ENCODE data around the gene DIAPH2.
A peak's percentile ranks its signal among the peaks of the same experiment; 100 is the strongest.

DIAPH2 gene

DNA sequence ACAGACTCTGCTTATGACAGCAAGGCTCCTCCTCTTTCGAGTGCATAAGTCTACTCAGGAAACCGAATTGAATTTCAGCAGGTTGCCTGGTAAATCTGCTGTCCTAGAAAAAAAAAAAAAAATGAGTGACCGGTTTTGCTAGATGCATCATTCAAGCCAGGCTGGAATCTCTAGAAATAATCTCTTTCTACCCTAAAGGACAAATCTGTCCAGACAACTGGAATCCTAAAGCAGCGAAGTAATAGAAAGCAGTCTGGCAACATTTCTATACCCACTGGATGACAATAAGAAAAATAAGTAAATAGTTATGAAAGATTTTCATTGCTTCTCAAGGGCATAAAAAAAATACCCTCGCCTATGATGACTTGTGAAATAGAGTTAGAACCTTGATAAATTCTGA lies 902.5 kb downstream of the DIAPH2 start:
- no peak for DNase-seq (ENCODE audit: low spot score)

DNA sequence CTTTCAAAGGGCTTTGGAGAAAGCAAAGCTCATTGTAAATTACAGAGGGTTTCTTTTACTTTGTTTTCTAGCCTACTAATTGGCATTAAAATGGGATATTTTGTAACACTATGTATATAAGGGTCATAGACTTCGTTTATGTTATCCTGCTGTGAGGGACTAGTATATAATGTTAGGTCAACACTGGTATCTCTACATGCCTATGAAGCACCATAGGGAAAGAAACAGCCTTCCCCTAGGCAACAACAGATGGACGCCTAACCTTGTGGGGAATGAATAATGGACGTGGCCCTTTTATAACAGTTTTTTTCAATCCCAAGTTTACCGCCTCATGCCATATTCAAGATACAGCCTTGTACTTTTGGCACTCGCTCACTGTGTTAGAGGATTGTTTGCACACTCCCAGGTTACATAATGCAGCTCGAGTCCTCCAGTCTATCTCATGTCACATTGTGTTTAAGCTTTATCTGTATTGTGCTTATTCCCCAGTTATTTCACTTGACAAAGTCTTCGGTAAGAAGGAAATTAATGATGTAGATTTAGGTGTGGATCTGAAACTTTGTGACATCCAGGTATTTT lies 910.1 kb downstream of the DIAPH2 start:
- no peak for DNase-seq (ENCODE audit: low spot score)

DNA sequence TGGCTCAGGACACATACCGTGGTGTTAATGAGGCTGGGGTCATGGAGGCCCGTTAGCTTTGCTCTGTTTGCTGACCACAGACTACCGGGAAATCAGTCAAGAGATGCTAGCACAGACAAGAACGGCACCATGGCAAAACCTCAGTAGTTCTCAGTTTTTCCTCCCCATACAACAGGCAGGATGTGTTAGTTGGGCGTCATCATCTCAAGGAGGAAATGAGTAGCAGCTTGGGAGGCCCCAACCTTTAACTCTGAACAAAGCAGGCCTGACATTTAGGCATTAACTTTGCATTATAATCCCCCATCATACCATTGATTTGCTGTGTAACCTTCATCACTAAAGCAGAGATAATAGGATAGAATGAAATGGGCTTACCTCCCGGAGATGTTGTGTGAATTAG lies 913.3 kb downstream of the DIAPH2 start:
- DNase-seq (ENCODE audit: low spot score) = no peak

DNA sequence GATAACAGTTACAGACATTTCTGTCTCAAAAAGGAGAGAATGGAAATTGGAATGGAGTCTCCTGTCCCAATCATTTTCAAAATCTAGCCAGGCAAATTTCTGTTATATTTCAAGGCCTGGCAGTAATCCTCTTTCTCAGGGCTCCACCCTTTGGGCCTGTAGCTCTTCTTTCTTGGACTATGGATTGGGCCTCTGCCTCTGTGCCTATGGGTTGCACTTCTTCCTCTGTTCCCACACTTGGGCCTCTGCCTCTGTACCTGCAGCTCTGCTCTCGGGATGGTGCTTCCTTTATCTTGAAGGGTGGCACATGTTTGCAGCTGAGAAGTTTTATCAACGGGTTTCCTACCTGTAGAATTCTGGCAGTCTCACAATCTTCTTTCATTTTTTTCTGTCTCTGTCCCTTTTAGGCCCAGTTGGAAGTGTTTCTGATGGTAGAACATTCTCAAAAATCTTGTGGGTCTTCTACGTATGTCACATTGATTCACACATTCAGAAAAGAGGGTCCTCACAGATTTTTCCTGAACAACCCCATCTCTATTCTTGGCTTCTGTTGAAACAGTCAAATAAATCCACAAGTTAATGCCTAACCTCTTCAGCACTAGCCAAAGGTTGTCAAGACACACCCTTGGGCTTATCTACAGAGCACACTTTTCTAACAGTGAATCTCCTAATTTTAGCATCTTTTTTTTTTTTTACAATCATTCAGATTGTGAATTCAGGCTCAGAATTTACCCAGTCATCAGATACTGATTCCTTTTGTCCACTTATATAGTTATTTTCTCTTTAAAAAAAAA lies 918.0 kb downstream of the DIAPH2 start:
- no peak for DNase-seq (ENCODE audit: low spot score)

DNA sequence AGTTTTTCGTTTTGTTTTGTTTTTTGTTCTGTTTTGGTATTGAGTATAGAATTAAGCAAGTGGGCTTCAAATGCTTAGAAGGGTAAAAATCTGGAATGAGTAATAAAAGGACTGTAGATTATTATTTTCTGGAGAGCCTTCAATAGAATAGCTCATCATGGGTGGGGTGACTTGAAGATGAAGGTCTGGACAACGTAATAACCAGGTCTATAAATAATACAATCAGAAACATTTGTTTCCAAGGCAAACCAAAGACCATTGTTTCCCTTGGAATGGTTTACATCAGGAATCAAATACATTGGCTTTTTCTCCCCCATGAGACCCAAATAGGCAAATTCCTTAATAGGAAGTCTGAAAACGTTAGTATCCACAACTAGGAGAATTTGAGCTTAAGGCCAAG lies 920.6 kb downstream of the DIAPH2 start:
- peak; percentile 5 for DNase-seq (ENCODE audit: low spot score)

DNA sequence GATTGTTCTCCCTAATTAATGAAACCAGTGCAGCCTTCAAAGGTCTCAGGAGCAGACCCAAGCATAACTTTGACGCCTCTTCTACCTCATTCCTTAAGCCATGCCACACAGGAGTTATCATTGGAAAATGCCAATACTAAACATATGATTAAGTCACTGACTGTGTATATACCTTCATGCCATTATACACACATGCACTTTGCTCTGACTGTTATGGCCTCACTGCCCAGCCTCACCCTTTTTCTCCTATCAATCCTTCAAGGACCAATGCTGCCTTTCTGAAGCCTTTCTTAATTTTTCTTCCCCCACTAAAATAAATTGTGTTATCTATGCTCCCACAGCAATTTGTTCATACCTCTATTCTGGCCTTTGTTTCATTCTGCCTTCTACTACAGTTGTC lies 924.7 kb downstream of the DIAPH2 start:
- no peak for DNase-seq (ENCODE audit: low spot score)

DNA sequence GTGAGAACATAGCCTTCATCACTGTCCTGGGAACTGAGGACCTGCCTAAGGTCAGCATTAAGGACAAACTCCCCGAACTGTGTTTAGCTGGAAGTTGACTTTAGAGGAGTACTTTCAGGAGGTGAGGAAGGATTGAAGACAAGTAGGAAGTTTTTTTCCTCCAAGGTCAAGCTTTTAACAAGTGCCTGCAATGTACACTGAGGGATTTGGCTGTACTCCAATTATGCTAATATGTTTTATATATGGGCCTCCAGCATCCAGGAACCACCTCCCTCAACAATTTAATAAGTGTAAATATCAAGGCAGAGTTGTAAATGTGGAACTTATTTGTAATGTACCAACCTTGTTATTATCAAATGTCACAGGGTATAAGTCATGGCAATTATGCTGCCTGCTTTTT lies 925.3 kb downstream of the DIAPH2 start:
- no peak for DNase-seq (ENCODE audit: low spot score)

DNA sequence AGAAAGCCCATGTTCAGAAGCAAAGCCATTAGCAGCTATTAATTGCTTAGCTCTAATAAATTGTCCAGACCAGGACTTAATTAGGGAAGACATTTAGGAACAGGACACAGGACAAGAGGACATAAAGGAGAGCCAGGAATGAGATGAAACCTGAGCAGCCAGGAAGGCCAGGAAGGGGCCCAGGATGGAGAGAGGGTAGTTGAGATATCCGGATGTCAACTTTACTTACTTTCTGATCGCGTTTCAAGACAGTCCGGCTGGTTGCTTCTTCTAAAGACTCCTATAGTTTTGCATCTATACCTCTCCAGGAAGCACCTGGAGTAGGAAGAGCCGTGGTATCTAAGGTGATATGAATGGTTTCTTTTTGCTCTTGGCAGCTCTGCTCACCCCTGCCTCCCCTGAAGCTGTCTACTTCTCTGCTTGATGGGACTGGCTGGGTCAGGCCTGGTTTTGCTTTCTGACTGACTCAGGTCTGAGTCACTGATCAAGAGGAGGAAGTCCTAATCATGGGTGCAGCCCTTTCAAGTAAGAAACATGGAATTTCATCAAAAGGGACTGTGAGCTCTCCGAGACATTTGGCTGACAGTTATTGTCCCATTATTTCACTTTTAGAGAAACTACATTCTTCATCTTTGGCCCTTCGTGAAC lies 932.4 kb downstream of the DIAPH2 start:
- peak; percentile 56 for DNase-seq (ENCODE audit: low spot score)

DNA sequence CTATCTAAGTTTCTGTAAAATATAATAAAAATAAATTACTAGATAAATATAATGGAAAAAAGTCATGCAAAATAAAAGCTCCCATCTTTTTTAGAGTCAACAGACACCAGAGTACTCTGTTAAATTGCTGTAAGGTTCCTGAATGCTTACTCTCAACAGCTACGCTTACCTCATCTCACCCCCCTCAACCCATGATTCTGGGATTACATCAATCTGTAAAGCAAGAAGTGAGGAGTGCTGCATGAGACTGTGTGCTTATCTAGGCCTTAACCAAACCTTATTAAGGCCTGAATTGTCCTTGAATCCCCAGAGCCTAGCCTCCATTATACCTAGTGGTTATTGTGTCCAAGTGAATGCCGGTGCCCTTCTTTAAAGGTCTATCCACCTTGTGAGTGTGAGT lies 934.9 kb downstream of the DIAPH2 start:
- DNase-seq (ENCODE audit: low spot score) = no peak

DNA sequence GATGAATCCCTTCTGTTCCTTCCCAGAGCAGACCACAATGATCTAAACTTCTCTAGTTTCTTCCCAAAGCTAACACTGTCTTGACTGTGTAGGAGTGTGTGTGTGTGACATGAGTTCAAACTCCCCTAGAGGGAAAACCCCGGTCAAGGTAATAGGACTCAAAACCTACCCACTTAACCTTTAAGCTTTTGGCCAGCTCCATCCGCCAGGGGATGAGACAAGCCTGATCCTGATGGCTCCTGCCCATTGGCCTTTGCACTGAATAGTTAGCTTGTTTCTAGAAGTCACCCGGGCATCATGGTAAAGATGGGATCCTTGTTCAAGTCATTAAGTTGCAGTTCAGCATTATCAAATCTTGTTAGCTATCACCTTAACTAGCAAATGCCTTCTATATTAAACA lies 937.5 kb downstream of the DIAPH2 start:
- no peak for DNase-seq (ENCODE audit: low spot score)

DNA sequence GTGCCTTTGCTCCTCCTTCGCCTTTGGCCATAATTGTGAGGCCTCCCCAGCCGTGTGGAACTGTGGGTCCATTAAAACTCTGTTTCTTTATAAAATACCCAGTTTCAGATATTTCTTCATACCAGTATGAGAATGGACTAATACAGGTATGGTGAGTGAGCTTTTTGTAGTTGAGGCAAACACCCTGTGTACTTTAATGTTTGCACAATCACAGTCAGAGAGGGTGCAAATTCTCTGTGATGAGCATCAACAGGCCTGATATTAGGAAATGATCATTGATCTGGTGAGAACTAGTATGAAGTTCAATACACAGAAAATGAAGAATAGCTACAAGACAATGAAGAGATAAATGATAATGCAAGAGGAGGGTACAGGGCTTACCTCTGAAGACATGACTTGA lies 943.7 kb downstream of the DIAPH2 start:
- DNase-seq (ENCODE audit: low spot score) = no peak

DNA sequence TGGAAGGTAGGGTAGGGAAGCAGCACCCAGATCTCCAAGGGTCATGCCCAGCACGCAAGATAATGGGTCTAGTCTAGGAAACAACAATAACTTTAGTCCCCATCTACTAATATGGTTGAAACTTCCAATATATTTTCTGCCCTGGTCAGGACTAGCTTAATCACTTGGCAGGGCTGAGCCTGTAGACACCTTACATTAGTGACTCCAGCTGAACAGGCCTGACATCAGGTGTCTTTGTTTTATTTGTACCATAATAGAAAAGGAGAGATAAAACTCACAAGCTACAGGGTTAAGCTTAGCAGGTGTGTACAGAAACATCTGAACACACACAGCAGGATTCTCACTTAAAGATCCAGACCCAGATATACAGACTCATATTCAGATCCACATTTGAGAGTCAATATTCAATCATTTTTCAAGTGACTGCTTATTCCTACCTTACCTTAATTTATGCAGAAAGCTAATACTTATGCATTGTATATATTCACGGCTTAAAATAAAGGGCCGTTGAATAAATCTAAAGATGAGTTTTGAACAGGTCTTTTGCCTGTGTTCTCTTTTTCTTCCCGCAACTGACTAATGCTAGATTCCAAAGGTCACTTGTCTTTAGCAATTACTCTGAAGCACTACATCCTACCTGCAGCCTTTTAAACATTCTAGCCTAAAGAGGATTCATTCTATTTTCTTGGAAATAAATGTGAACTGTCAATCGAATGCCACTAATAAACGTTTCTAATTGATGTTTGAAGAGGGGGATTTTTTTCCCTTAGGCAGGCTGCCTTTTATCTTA lies 944.4 kb downstream of the DIAPH2 start:
- no peak for DNase-seq (ENCODE audit: low spot score)

DNA sequence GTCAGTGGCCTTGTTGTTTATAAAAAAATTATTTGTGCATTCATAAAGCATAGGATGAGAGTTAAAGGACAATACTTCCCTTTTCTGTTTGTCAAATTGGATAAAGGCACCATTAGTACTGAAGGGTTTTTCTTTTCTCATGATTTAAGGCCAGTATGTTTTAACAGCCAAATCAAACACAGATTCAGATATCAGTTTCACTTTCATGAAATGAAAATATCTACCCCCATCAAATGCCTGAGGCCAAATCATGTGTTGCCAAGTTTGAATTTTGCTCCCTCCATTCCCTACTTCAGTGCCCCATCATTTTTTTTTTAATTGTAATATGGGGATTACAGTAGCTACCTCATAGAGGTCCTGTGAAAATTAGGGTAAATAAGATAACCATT lies 944.9 kb downstream of the DIAPH2 start:
- no peak for DNase-seq (ENCODE audit: low spot score)

DNA sequence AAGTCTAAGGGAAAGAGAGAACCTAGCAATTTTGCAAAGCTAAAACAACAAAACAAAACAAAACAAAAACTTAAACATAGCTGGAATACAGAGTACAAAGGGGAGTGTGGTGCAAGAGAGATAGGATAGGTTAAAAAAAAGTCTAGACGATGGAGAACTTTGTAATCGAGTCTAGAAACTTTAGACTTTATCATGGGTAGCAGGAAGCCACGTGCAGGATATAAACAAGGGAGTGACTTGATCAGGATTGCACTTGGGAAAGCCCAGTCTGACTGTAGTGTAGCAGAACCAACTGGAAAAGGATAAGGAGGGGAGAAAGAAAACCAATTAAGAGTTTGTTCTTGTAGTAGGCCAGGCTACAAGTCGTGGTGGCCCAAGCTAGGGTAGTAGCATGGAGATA lies 949.2 kb downstream of the DIAPH2 start:
- no peak for DNase-seq (ENCODE audit: low spot score)

DNA sequence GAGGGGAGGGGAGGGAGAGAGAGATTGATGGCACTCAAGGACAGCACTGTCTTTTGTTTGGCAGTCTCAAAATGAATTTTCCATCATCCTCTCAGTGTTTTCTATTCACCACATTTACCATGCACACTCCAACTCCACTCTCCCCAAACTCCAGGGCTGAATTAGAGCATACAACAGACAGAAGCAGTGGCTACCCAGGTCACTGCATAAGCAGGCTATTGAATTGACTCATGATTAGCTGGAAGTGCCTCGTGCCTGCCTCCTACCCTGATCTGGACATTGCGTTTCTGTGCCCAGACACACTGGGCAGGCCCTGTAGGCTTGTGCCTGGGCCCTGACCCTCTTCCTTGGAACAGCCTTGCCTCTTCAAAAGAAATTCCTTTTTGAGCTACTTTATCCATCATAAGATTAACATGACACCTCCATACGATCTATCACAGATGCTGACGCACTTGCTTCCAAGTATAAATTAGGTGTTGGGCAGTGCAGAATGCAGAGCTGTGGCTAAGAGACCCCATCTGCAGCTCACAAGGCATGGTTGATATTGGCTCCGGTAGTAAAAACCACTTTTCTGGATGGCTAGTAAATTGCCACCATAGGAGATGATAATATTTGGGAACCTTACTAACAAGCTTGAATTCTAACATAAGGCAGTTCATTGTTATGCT lies 952.0 kb downstream of the DIAPH2 start:
- no peak for DNase-seq (ENCODE audit: low spot score)

DNA sequence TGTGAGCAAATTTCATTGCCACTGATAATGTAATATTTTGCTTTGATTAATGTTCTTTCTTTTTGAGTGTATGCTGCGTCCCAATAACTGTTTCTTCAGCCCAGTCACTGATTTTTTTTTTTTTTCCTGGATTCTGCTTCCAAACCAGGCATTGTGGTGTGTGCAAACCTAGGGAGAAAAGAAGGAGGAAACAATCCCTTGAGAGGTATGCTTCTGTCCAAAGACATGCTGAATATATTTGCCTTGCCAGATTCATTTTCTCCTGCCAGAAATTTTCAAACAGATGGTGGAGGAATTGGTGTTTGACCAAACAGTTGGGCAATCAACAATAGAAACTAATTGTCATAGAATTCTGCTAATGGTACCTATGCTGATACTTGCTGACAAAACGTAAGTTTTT lies 952.6 kb downstream of the DIAPH2 start:
- DNase-seq (ENCODE audit: low spot score) = no peak

DNA sequence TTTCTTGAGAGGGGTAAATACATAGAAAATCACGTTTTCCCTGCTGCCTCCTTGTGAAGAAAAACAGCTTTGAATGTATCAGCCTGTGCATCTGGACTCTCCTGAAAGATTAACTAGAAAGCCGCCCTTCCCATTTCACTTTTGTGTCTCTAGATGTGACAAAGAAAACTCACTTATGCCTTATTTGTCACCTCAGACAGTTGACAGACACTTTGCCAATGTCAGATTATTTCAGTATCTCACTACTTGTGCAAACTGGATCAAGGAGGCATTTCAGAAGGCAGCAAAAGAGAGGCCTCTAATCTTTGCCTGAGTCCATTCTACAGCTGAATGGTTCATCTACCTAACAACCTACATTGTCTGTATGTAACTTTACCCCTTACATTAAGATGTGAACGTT lies 954.0 kb downstream of the DIAPH2 start:
- DNase-seq (ENCODE audit: low spot score) = no peak

DNA sequence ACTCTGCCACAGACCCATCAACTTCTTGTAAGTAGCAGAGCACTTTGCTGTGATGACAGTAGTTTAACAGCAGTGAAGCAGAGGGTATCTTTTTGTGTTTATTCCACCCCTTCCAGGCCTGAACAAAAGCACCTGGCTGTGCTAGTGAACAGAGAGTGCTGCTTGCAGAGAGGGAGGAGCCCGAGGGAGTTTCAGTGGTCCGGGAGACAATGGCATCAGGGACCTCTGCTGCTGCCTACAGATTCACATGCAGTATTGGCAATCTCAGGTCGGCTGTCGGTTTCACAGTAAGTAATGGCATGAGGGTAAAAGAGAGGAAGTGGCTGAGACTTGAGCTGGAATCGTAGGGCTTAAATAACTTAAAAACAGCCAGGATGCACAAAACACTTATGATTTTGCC lies 954.9 kb downstream of the DIAPH2 start:
- no peak for DNase-seq (ENCODE audit: low spot score)

All from AG20443 (cell line).